HG03521 (cell line): ENCODE measurements around the gene VHLL.

ENCODE experiments used
- ATAC-seq: cut with Tn5 transposase; IDR thresholded peaks from one replicate; pipeline ENCODE4 v1.9.1; 2021; ENCODE audit warnings: mild to moderate bottlenecking, moderate library complexity; ENCODE audit not compliant: unreplicated experiment

Gene VHLL

DNA sequence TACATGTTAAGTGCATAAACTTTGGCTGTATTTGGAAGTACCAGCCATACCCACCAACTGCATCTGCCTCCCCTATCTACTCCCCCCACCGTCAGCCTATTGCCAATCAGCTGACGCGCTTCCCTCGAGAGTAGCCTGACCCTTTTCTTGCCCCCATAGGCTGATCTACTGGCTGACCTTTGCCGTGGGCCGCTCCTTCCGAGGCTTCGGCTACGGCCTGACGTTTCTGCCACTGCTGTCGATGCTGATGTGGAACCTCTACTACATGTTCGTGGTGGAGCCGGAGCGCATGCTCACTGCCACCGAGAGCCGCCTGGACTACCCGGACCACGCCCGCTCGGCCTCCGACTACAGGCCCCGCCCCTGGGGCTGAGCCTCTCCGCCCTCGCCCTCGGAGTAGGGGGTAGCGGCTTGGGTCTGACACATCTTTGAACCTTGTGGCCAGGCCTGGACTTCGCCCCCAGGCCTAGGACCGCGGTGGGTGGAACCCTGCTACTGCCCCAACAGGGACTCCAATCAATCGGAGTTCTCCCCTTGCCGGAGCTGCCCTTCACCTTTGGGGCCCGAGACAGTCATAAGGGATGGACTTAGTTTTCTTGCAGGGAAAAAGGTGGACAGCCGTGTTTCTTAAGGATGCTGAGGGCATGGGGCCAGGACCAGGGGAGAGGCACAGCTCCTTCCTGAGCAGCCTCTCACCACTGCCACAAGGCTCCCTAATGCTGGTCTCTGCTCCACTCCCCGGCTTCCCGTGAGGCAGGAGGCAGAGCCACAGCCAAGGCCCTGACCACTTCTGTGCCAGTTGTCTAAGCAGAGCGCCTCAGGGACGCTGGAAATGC lies 7.7 kb downstream of the VHLL start:
- ATAC-seq: no peak

DNA sequence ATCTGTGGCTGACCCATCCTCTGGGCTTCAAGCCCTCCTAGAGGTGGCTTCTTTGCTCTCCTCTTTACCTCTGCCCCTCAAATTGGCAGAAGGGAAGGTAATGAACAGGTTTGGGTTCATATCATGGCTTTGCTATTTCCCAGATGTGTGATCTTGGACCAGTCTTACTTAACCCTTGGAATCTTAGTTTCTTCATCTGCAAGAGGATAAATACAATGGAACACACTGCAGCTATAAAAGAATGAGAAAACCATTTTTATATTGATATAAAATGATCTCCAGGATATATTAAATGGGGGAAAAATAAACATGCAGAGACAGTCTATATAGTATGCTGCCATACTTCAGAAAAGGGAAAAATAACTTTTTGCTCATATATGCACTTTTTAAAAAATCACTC lies 9.2 kb downstream of the VHLL start:
- no peak for ATAC-seq

DNA sequence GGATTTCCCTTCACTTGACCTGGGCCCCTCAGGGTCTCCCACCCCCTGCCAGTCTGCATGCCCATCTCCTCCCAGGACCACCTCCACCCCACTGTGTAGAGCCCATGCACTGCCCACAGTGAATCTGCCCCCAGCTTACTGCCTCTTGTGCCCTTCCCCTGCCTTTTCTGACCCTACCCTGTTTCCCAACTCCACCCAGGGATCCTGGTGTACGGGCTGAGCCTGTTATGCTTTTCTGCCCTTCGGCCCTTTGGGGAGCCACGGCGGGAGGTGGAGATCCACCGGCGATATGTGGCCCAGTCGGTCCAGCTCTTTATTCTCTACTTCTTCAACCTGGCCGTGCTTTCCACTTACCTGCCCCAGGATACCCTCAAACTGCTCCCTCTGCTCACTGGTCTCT lies 13.0 kb downstream of the VHLL start:
- ATAC-seq: no peak

DNA sequence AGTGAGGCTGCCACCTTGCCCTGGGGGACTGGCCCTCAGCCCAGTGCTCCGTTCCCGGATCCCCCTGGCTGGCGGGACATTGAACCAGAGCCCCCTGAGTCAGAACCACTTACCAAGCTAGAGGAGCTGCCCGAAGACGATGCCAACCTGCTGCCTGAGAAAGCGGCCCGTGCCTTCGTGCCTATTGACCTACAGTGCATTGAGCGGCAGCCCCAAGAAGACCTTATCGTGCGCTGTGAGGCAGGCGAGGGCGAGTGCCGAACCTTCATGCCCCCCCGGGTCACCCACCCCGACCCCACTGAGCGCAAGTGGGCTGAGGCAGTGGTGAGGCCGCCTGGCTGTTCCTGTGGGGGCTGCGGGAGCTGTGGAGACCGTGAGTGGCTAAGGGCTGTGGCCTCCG lies 13.7 kb downstream of the VHLL start:
- ATAC-seq: no peak

DNA sequence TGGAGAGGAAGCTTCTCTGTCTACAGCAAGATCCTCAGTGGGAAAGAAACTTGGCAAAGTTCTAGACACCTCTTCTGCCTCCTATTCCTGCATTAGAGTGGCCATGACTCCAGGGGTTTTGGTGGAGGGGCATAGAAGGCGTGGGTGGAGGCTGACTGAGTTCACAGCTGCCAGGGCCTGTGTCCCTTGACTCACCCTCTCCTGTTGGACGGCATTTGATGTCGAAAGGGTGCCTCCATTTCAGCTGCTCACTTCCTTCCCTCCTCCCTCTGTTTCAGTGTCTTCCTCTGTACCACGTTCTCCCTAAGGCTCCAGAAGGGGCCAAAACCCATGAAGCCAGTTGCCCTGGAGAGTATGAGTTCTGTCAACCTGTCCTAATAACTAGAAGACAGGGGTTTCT lies 14.3 kb downstream of the VHLL start:
- no peak for ATAC-seq

DNA sequence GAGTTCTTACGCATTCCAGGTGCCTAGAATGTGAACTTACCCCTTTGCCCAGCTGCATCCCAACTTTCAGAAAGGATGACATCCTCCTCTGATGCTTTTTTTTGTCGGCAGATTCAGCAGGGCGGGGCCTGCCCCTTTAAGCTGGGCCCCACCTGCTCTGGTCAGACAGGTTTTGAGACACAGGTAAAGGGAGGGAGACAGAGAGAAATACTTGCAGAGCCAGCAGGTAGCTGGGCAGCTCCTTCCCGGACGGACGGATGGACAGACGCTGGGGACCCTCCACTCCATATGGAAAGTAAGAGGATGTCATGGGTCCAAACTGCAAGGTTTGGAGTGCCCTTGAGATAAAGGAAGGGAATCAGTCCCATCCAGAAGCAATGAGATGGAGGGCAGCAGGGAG lies 15.0 kb downstream of the VHLL start, which contains the start of gene TMEM79:
Gene TMEM79, plus strand, starts transcription at position 214 of the 400 bp plus-strand sequence. CDS start 902 bp downstream, outside the sequence.
- no peak for ATAC-seq

DNA sequence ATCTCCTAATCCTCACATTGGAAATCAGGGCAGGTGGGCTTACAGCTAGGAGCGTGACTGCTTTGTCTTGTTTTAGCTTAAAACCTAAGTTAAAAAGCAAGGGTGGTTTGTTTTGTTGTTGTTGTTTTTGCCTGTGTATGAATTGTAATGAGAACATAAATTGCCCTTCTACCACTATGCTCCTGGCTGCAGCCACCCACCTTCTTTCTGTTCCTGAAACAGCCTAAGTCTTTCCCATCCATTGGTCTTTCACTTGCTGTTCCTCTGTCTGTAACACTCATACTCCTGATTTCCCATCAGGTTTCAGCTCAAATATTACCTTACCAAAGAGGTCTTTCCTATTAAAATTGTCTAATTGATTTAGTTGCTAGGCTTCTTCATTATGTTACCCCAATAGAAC lies 15.6 kb downstream of the VHLL start:
- ATAC-seq: no peak

DNA sequence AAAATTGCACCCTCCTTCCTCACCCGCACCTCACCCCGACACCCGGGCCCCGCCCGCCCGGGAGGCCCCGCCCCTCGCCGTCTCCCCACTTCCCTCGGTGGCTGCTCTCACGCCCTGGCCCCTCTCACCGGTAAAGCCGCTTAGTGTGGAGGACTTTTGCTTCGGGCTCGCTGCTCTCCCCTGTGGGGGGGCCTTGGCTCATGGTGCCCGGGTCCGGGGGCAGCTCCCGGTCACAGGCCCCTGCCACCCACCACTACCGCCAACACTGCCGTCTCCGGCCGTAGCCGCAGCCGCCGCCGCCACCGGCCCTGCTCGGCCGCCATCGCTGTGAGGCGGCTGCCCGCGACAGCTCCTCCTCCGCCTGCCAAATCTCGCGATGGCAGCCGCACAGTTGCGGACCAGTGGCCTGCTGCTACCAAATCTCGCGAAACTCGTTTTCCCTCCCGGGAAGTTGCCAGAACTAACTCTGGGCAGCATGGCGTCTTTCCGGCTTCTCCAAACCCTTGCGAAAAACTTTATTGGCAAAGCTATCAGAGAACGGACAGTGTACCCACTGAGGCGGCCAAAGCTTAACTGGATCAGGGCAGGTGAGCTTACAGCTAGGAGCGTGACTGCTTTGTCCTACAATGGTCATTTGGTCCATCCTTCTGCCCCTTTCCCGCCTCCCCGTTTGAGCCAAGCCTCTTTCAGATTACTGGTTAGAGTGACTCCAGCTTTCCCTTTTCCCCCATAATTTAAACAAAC lies 16.5 kb downstream of the VHLL start, which contains the start of gene SMG5:
Gene SMG5, minus strand, starts transcription at position 347 of the 744 bp plus-strand sequence. Its CDS starts 145 bp downstream, at position 202.
- peak; percentile 71 for ATAC-seq

DNA sequence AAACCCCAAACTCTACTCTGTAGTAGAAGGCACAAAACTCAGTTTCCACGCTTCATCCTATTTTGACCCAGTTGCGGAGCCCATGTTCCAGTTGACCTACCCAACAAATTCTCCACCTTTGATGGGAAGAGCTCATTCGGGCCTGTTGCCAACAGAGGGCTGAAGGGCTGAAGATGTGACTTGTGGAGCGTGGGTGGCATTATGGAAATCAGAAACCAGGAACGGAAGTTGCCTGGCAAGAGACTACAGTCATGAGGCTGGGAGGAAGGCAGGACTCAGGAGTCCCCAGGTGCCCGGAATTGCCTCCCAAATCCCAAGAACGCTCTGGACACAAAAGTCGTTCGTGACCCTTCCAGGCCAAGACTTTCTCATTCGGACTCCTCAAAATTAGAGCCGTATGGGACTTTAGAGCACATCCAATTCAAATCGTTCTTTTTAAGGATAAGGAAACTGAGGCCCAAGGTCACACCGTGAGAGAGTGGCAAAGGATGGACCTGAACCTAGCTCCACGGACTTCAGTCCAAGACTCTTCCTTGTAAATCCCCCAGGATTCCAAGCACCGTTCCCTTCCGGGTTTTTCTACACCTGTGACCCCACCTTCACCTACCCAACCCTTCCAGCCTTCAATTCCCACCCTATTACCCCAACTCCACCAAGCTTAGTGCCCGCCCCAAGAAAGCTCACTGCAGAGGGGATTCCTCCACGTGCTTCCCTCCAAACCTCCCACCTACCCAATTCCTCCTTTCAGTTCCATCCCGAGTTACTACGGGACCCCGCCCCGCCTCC lies 17.2 kb downstream of the VHLL start:
- ATAC-seq: no peak

DNA sequence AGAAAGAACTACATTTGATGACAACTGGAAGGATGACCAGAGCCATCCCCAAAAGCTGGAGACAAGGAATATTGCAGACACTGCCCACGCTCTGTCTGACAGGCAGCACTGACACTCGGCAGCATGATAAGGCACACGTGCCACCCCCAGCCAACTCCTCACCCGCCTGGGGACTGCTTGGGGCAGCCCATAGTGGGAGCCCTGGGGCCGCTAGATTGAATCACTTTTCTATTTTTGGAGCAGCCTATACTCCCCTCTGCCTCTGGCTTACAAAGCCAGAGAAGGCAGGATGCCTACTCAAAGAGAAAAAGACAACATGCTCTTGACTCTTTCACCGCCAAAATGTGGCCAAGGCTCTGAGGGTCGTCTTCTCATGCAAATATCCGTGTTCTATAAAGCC lies 17.8 kb downstream of the VHLL start:
- no peak for ATAC-seq

DNA sequence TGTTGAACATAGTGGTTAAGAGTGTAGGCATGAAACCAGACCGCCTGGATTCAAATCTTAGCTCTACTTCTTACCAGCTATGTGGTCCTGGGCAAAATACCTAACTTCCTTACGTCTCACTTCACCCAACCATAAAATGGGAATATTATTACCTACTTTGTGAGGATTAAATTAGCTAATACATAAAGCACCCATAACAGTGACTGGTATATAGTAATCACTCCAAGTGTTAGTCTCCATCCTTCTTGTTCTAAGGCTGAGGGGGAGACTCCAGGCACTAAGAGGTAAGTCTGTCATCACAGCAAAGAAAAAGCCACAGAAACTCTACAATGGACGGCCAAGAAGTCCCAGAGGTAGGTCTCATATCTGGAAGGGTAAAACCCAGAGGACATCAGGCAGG lies 19.3 kb downstream of the VHLL start:
- no peak for ATAC-seq

DNA sequence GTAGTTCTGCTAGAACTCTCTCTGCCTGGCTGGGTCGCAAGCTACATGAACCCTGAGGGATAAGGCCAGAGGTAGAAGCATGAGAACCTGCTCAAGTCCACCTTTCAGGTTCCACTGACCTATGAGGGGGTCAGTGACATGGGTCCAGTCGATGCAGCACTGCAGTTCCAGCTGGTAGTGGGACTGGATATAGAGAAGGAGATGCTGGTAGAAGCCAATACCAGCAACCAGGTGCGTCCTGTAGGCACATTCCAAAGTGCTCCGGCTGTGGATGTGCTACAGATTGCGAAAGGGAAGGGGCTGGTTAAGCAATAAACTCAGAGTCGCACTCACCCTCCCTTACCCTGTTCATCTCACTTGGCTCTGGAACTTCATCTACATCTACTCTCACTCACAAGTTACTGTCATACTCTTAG lies 22.1 kb downstream of the VHLL start:
- no peak for ATAC-seq

DNA sequence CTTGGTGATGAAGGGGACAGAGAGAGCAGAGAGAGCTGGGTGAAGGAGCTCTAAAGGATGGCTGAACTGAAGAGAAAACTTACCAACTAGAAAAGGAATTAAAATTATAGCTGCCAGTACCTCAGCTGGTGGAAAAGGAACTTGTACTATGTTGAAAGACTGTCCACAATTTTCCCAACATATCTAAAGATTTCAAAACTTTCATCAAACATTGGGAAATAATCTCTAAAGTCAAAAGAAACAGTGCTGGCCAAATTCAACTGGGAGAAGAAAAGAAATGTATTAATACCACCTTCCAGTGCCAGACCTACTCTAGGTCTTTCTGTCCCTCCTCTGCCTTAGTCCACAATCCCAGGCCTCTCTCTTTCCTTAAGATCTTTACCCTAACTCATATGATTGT lies 22.6 kb downstream of the VHLL start:
- ATAC-seq: no peak

DNA sequence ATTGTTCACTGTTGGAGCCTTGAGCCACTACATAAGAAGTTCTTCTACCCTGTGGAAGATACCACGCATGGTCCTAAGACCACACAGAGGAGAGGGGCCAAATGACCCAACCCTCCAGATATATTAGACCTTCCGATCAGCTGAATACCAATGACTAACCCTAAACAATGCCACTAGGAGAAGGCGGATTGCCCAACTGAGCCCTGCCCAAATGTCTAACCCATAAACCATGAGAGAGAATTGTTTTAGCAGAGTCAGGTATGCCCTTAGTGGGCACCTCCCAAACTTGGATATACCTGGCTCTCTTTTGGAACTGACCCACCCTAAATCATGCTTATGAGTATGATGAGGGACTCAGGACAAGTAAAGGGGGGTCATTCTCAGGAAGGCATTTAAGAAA lies 28.8 kb downstream of the VHLL start:
- ATAC-seq: no peak

DNA sequence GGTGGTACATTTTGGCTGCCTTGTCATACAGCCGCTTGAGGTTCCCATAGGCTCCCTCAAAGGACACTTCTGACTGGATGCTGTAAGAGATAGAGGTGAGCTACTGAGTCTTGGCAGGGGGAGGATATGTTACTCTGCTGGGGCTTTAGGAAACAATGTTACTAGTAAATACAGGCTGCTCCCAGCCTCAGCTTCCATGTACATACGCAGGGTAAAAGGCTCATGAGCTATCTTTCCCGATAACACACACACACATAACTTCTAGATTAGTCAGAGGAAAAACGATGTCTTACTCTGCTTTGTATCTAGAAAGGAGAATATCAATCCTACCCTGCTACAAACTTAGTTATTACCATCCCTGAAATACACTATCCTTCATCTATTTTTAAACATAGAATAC lies 30.8 kb downstream of the VHLL start:
- no peak for ATAC-seq

DNA sequence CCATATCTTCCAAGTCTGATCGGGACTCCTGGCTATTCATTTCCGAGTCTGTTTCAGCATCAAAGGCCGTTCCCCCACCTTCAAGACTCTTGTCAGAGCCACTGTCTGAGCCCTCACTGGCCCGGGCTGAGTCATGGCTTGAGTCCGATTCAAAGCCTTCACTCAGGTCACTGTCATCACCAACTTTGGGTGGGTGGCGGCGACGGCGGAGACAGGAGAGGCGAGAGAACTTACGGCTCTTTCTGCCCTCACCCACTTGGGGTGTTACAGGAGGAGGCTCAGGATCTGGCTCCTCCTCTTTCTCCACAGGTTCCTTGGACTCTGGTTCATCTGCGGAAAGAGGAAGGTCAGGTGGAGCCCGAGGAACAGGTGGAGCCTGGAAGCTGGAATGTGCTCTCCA lies 33.1 kb downstream of the VHLL start:
- no peak for ATAC-seq

DNA sequence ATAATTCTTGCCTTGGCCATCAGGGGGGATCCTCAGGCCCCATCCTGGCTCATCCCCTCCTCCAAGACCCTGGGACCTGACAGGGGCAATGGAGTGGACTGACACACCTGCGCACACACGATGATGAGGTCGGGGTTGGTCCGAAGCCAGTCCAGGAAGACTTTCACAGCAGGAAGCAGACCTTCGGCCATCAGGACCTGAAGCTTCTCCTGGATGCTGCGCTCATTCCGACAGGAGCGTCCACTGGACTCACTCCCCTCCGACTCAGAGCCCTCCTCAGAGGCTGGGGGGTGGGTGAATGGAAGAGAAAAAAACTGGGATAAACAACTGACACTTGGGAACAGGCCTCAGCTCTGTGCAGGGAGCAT lies 35.8 kb downstream of the VHLL start:
- ATAC-seq: no peak

DNA sequence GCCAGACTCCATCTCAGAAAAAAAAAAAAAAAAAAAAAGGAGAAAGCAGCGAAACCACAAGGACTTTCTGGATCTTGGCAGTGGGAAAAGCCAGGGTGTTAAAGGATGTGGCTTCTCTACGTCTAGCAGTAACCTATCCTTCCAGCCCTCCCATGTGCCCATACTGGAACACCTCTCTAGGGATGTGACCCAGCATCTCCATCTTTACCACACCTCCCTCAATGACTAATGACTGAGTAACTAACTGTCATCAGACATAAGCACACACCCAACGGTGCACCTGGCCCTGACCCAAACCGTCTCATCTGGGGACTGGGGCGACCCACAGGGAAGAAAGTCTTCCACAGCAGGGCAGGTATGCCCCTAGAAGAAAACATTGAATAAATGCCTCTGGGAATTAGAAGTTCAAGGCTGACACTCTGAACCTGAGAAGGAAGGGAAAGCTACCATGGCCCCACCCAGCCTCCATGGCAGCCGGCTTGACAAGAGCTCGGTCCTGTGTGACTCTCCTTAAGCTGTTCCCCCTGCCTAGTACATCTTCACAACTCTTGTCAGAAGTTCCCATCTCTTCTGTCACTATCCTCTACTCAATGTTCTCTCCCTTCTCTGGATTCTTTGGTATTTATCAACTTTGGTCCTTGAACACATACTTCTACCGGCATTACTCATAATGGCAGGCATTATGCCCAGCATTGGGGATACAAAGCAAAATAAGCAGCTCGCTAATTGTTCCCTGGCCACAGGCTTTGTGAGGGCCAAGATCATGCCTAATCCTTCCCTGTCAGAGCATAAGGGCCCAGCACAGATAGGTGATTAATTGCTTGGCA lies 36.4 kb downstream of the VHLL start:
- ATAC-seq: no peak

DNA sequence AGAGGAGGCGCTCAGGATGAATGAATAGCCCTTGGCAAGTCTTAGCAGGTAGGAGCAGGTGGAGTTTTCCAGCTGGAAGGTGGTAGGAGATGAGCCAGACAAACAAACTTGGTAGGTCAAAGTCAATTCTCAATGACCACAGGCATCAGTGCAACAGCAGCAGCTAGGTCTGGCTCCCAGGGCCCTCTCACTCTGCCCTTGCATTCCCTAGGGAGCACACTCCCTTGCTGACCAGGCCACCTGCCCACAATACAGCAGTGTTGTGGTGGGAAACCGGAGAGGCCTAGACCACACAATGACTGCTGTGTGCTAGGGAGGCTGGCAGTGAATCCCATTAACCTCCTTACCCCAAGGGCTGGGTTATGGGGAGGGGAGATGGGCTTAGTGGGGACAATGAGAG lies 38.2 kb downstream of the VHLL start:
- no peak for ATAC-seq

DNA sequence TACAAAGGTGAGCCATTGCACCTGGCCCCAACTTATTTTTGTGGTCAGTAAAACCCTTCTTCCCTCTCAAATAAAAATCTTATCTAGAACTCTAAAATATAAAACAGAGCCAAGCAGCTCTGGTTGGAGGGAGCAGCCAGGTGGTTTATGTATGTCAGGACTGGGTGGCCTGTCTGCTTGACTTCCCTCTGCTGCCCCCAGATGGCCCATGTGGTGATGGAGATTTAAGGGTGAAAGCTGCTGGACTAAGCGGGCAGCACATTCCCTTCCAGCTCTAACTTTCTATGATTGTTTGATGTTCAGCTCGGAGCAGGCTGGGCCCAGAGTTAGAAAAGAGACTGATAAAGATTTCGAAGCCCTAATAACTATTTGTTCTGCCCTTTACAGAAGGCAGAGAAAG lies 39.3 kb downstream of the VHLL start:
- ATAC-seq: no peak

DNA sequence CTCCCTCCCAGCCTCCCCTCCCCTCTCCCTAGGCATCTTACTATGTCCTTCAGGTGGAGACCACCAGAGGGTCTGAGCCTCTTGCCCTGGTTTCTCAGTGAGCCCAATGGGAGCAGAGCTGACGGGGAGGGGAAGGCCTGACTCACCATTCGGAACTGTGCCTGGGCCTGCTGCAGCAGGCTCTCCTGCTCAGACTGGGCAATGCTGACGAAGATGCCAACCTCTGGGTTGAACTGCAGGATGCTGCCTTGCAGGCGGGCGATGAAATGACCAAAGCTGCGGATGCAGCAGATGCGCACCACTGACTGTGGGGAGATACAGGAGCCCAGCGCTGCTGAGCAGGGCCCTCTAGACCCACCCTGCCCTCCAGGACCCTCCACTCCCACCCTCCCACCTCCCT lies 40.2 kb downstream of the VHLL start:
- ATAC-seq: no peak
